ENCODE measurements around the gene SMIM10L1.

- no peak for TF ChIP-seq RAD21 (IDR thresholded peaks at IDR 0.05)
- no peak for TF ChIP-seq EGR1 (IDR thresholded peaks at IDR 0.05; ENCODE audit: low read depth in 2 of 2)
- no peak for TF ChIP-seq TAF1 (conservative IDR thresholded peaks at IDR 0.05)
- no peak for TF ChIP-seq GABPA (IDR thresholded peaks at IDR 0.05 in 1 of 2, conservative IDR thresholded peaks at IDR 0.05 in 1 of 2)
- no peak for TF ChIP-seq CTCF (IDR thresholded peaks at IDR 0.05; ENCODE audit: low read depth, low read length, missing input control)
- TF ChIP-seq SP1 (IDR thresholded peaks at IDR 0.05) = no peak
- no peak for TF ChIP-seq YY1 (IDR thresholded peaks at IDR 0.05)
- TF ChIP-seq, protein P1, sequence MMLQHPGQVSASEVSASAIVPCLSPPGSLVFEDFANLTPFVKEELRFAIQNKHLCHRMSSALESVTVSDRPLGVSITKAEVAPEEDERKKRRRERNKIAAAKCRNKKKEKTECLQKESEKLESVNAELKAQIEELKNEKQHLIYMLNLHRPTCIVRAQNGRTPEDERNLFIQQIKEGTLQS (IDR thresholded peaks at IDR 0.05) = no peak
- no peak for TF ChIP-seq FOXA2 (IDR thresholded peaks at IDR 0.05)
- TF ChIP-seq FOXA1 (IDR thresholded peaks at IDR 0.05) = no peak
- no peak for TF ChIP-seq RXRA (IDR thresholded peaks at IDR 0.05)
- TF ChIP-seq MAX (IDR thresholded peaks at IDR 0.05) = no peak
These were observed 26.7 kb upstream of the SMIM10L1 start for GRCh38 chr12:11144297-11144696.

Measured in liver (tissue), 3 donors.